Measurements from ENCODE around the gene HOXA9.

DNA sequence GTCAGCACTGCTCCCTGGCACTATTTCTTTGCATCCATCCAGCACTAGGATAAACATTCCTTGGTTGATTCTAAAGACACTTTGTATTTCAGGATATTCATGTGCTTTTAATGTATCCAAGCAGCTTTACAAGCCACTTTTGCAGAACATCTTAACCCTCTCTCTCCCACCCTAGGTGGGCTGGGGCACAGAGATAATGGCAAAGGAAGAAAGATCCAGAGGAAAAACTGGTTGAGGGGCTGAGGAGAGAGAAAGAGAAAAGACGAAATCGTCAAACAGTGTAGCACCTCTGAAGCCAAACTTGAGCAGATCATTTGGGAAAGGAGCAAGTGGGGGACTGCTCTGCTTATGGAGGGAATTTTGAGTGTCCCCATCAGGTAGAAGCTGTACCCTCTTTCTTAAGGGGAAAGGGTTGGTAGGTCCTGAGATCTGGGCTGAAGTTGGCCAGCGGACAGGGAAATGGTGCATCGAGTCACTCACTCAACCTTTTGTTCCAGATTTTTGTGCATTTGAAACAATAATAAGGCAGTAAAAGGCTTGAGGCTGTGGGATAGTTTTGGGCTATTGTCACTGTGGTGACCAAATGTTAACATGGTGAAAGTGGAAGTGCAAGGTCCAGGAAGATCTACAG, 38.7 kb upstream of the HOXA9 start:
- TF ChIP-seq, protein P1, sequence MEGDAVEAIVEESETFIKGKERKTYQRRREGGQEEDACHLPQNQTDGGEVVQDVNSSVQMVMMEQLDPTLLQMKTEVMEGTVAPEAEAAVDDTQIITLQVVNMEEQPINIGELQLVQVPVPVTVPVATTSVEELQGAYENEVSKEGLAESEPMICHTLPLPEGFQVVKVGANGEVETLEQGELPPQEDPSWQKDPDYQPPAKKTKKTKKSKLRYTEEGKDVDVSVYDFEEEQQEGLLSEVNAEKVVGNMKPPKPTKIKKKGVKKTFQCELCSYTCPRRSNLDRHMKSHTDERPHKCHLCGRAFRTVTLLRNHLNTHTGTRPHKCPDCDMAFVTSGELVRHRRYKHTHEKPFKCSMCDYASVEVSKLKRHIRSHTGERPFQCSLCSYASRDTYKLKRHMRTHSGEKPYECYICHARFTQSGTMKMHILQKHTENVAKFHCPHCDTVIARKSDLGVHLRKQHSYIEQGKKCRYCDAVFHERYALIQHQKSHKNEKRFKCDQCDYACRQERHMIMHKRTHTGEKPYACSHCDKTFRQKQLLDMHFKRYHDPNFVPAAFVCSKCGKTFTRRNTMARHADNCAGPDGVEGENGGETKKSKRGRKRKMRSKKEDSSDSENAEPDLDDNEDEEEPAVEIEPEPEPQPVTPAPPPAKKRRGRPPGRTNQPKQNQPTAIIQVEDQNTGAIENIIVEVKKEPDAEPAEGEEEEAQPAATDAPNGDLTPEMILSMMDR (IDR thresholded peaks at IDR 0.05) = no peak
- TF ChIP-seq POLR2A (IDR thresholded peaks at IDR 0.05) = no peak

All from testis (tissue), 2 donors.